Fibroblast of the aortic adventitia (primary cell): Measurements from ENCODE around the gene SRSF1. TPM values are rescaled to one million over a fixed set of nuclear protein-coding genes. Genes with fewer than 3 reads are reported as not detected.

Source experiments
- DNase-seq: peaks from one replicate; pipeline ENCODE4 v3.0.0-alpha.2; 2010; ENCODE audit warnings: low read depth
- H3K4me3 ChIP-seq: 2 replicates; pipeline ENCODE4 v1.5.1; 2011; ENCODE audit warnings: low read depth, mild to moderate bottlenecking, control low read depth, low read length, moderate library complexity
- CTCF ChIP-seq: IDR thresholded peaks from 2 replicates; pipeline ENCODE4 v1.5.1; 2011; ENCODE audit warnings: mild to moderate bottlenecking, low read length, control low read depth, inconsistent platforms; ENCODE audit not compliant: insufficient read depth
- total RNA-seq: library from RNA; depleted of rRNA; stranded (reverse); fragments of >200 nt; gene quantifications from 2 replicates; pipeline ENCODE4 v1.2.3, GENCODE V29; 2012; ENCODE audit warnings: low replicate concordance

SRSF1 gene
- total RNA-seq, 1 donor: 330 TPM

GRCh38 chr17:58004060-58004459, 3.0 kb downstream of the SRSF1 start:
- H3K4me3 ChIP-seq: no peak overlapping the region
- no peak for TF ChIP-seq CTCF

GRCh38 chr17:58002973-58003372, 4.1 kb downstream of the SRSF1 start:
- no peak for DNase-seq
- TF ChIP-seq CTCF: no peak
- H3K4me3 ChIP-seq: no peak overlapping the region

More at GRCh38 chr17:58004060-58004459, 3.0 kb downstream of the SRSF1 start:
- DNase-seq: no peak

- DNase-seq: no peak
- no peak overlapping the region for H3K4me3 ChIP-seq
- peak; percentile 28 for TF ChIP-seq CTCF
Measured at GRCh38 chr17:58002154-58002948, 4.7 kb downstream of the SRSF1 start.

- TF ChIP-seq CTCF: no peak
Measured at GRCh38 chr17:58001461-58002124, 5.5 kb downstream of the SRSF1 start.

GRCh38 chr17:57999496-58000017, 7.5 kb downstream of the SRSF1 start:
- TF ChIP-seq CTCF: peak; percentile 80
- DNase-seq: peak; percentile 89

More at GRCh38 chr17:58001461-58002124, 5.5 kb downstream of the SRSF1 start:
- no peak for DNase-seq
- H3K4me3 ChIP-seq: no peak overlapping the region

DNA sequence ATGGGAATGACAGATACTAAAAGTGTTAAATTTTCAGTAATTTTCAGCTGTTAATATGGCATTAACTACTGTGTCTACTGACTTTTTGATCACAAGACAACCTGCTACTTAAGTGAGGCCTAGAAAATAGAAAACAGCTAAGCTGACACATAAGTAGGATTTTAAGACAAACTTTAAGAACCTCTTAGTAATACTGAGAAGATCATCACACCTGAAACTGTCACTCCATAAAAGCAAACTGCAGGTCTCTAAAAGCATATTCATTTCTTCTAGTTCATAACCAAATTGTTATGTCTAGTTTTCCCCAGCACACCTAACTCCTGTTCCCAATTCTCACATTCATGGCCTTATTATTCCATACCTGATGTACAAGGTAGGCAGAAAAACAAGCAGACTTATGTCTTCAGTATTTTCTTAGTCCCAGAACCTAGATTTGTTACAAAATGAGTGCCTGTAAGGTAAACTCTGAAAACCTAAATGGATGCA, 8.0 kb downstream of the SRSF1 start:
- no peak for TF ChIP-seq CTCF
- no peak overlapping the region for H3K4me3 ChIP-seq
- DNase-seq: no peak

More at GRCh38 chr17:57999496-58000017, 7.5 kb downstream of the SRSF1 start:
- H3K4me3 ChIP-seq: no peak overlapping the region
